Lung microvascular endothelial cell (primary cell): ENCODE measurements around the gene SMDT1. TPM values are rescaled to one million over a fixed set of nuclear protein-coding genes. Genes with fewer than 3 reads are reported as not detected.

Experiments used
- DNase-seq, 2 donors: peaks; one replicate each; pipeline versions ENCODE4 v3.0.0 to v3.0.0-alpha.2; 2010; ENCODE audit warnings: low read depth in 2 of 2
- total RNA-seq: library from RNA; depleted of rRNA; stranded (reverse); fragments of >200 nt; gene quantifications from 2 replicates; pipeline ENCODE4 v1.2.1, GENCODE V29; 2014

Gene SMDT1
- total RNA-seq, result 7.6 and 8.1 TPM in 2 replicates

- DNase-seq, result peak; percentile 99
These were observed at the start of gene SMDT1 for GRCh38 chr22:42079319-42080251. Gene SMDT1, plus strand, starts transcription at chr22:42079700. Its CDS starts 69 bp downstream, at chr22:42079769.

GRCh38 chr22:42033263-42034181, 46.0 kb upstream of the SMDT1 start:
- DNase-seq, result no peak

- DNase-seq, result no peak
These were observed 44.2 kb upstream of the SMDT1 start for GRCh38 chr22:42035256-42035655.

GRCh38 chr22:42039271-42039670, 40.2 kb upstream of the SMDT1 start:
- DNase-seq, result no peak

- DNase-seq, result no peak
These were observed 37.7 kb upstream of the SMDT1 start for GRCh38 chr22:42041784-42042183.

GRCh38 chr22:42050641-42051180, 28.8 kb upstream of the SMDT1 start:
- no peak for DNase-seq

GRCh38 chr22:42052765-42053164, 26.7 kb upstream of the SMDT1 start:
- no peak for DNase-seq

- DNase-seq, result no peak
These were observed 22.6 kb upstream of the SMDT1 start for GRCh38 chr22:42056757-42057511.

GRCh38 chr22:42060489-42060888, 19.0 kb upstream of the SMDT1 start:
- no peak for DNase-seq

GRCh38 chr22:42061041-42061440, 18.5 kb upstream of the SMDT1 start:
- no peak for DNase-seq

GRCh38 chr22:42062506-42063170, 16.9 kb upstream of the SMDT1 start:
- DNase-seq, result no peak

GRCh38 chr22:42064629-42065028, 14.9 kb upstream of the SMDT1 start:
- DNase-seq, result no peak

- DNase-seq, result no peak
These were observed 13.9 kb upstream of the SMDT1 start for GRCh38 chr22:42065438-42066125.

GRCh38 chr22:42066126-42066761, 13.3 kb upstream of the SMDT1 start:
- DNase-seq, result no peak

- DNase-seq, result no peak
These were observed 12.6 kb upstream of the SMDT1 start for GRCh38 chr22:42066937-42067336.

GRCh38 chr22:42067671-42068251, 11.7 kb upstream of the SMDT1 start:
- DNase-seq, result no peak

GRCh38 chr22:42068291-42068690, 11.2 kb upstream of the SMDT1 start:
- DNase-seq, result no peak

- DNase-seq, result peak in 1 of 2 donors; percentile 24
These were observed 9.5 kb upstream of the SMDT1 start for GRCh38 chr22:42069801-42070516.
